ENCODE data around the gene HIP1R.

GRCh38 chr12:122860040-122860853, 25.0 kb downstream of the HIP1R start:
- TF ChIP-seq CTCF (IDR thresholded peaks at IDR 0.05; ENCODE audit: borderline replicate concordance, extremely low read depth, low read length, poor library complexity, severe bottlenecking) (peak; percentile 96), EZH2 (IDR thresholded peaks at IDR 0.05; ENCODE audit: borderline replicate concordance, low read depth, low read length, severe bottlenecking) (no peak)

Measured in DND-41 (cell line).